Smooth muscle cell (in vitro differentiated cells): ENCODE data around the gene SLC19A1. TPM values are rescaled to one million over a fixed set of nuclear protein-coding genes. Genes with fewer than 3 reads are reported as not detected.

Experiments
- DNase-seq: peaks from one replicate; lab custom pipeline; 2025; ENCODE audit not compliant: unreplicated experiment; lab: John Stamatoyannopoulos, UW
- H2AFZ ChIP-seq: fragments of 200-600 bp; sonication (generic); 2 replicates; pipeline ENCODE4 v1.6.0; 2016; ENCODE audit warnings: antibody characterized with exemption, low read depth, mild to moderate bottlenecking
- H3F3A ChIP-seq: fragments of 200-600 bp; sonication (generic); 2 replicates; pipeline ENCODE4 v1.6.0; 2017; ENCODE audit warnings: antibody characterized with exemption, low read depth
- H3K27ac ChIP-seq: fragments of 200-600 bp; sonication (generic); 2 replicates; pipeline ENCODE4 v1.5.1; 2016; ENCODE audit warnings: low read depth, mild to moderate bottlenecking
- H3K27me3 ChIP-seq: fragments of 200-600 bp; sonication (generic); 2 replicates; pipeline ENCODE4 v1.6.1; 2016; ENCODE audit warnings: low read depth, mild to moderate bottlenecking
- H3K36me3 ChIP-seq: fragments of 200-600 bp; sonication (generic); 2 replicates; pipeline ENCODE4 v1.5.1; 2016; ENCODE audit warnings: low read depth
- H3K4me1 ChIP-seq: fragments of 200-600 bp; sonication (generic); 2 replicates; pipeline ENCODE4 v1.5.1; 2016; ENCODE audit warnings: low read depth
- H3K4me2 ChIP-seq: fragments of 200-600 bp; sonication (generic); 2 replicates; pipeline ENCODE4 v1.6.0; 2016; ENCODE audit warnings: mild to moderate bottlenecking
- H3K4me3 ChIP-seq: fragments of 200-600 bp; sonication (generic); 2 replicates; pipeline ENCODE4 v1.5.1; 2016; ENCODE audit warnings: mild to moderate bottlenecking
- H3K79me2 ChIP-seq: fragments of 200-600 bp; sonication (generic); 2 replicates; pipeline ENCODE4 v1.6.0; 2016; ENCODE audit warnings: low read depth, mild to moderate bottlenecking
- H3K9ac ChIP-seq: fragments of 200-600 bp; sonication (generic); 2 replicates; pipeline ENCODE4 v1.6.0; 2016; ENCODE audit warnings: low read depth
- H3K9me3 ChIP-seq: fragments of 200-600 bp; sonication (generic); replicated peaks from 2 replicates; pipeline ENCODE4 v1.5.1; 2016; ENCODE audit warnings: low read depth
- H4K20me1 ChIP-seq: fragments of 200-600 bp; sonication (generic); 2 replicates; pipeline ENCODE4 v1.6.0; 2016; ENCODE audit warnings: low read depth
- WGBS: methylation state at CpG from one replicate; pipeline ENCODE4 v1.1.7; 2016; ENCODE audit warnings: low lambda C conversion rate; 5-methylcytosine and 5-hydroxymethylcytosine counted together
- polyA plus RNA-seq: library from polyadenylated mRNA; unstranded; fragments of >200 nt; fragmentation: Nextera tagmentation; extraction: Ambion mirVana; gene quantifications from 2 replicates; pipeline ENCODE4 v1.2.1, GENCODE V29; 2016
- total RNA-seq: library from RNA; depleted of rRNA; stranded (reverse); fragments of >200 nt; gene quantifications from 2 replicates; pipeline ENCODE4 v1.2.3, GENCODE V29; 2014
- TF ChIP-seq, protein P1 (sequence below): fragments of 200-600 bp; sonication (generic); IDR thresholded peaks from 2 replicates; pipeline ENCODE4 v1.5.1; 2017; ENCODE audit warnings: borderline replicate concordance, mild to moderate bottlenecking, antibody characterized with exemption; ENCODE audit not compliant: insufficient read depth, poor library complexity, severe bottlenecking

SLC19A1 gene
- total RNA-seq (2.3 and 5.5 TPM in 2 replicates), polyA plus RNA-seq (15.4 and 33.2 TPM in 2 replicates)

DNA sequence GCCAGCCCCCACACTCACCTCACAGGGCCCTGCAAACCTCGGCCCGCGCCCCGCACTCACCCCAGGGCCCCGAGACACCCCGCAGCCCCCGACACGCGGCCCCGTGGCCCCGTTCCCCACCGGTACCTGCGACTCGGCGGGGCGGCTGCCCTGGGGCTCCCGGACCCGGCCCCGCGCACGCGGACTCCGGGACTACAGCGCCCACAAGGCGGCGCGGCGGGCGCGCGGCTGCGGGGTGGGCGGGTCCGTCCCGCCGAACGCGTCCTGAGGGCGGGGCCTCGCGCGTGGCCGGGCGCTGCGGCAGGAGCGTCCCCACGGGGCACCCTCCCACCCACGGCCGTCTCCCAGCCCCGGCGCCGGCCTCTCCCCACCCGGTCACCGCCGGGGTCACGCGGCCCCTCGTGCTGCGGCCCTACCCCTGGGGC lies at the start of gene SLC19A1:
SLC19A1 (minus strand) TSS at position 199 of the 425 bp plus-strand sequence. CDS start 4,481 bp downstream, outside the sequence.
- H3K9ac ChIP-seq: no peak within 1 kb of the TSS
- DNase-seq: no peak
- H3K27ac ChIP-seq: no peak within 1 kb of the TSS
- H3F3A ChIP-seq: no peaks in the 10 kb centered on the region
- H4K20me1 ChIP-seq: no peaks in the 10 kb centered on the region
- H3K36me3 ChIP-seq: no peaks in the 10 kb centered on the region
- H3K9me3 ChIP-seq: no peaks in the 10 kb centered on the region
- no peaks in the 10 kb centered on the region for H3K4me1 ChIP-seq
- peak within 1 kb of the TSS; percentile 94 for H3K4me2 ChIP-seq
- H3K27me3 ChIP-seq: no peaks in the 10 kb centered on the region
- TF ChIP-seq, protein P1, sequence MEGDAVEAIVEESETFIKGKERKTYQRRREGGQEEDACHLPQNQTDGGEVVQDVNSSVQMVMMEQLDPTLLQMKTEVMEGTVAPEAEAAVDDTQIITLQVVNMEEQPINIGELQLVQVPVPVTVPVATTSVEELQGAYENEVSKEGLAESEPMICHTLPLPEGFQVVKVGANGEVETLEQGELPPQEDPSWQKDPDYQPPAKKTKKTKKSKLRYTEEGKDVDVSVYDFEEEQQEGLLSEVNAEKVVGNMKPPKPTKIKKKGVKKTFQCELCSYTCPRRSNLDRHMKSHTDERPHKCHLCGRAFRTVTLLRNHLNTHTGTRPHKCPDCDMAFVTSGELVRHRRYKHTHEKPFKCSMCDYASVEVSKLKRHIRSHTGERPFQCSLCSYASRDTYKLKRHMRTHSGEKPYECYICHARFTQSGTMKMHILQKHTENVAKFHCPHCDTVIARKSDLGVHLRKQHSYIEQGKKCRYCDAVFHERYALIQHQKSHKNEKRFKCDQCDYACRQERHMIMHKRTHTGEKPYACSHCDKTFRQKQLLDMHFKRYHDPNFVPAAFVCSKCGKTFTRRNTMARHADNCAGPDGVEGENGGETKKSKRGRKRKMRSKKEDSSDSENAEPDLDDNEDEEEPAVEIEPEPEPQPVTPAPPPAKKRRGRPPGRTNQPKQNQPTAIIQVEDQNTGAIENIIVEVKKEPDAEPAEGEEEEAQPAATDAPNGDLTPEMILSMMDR: peak; percentile 51
- H3K4me3 ChIP-seq: peak within 1 kb of the TSS; percentile 86
- no peaks in the 10 kb centered on the region for H3K79me2 ChIP-seq
- peak within 1 kb of the TSS; percentile 86 for H2AFZ ChIP-seq
- WGBS: no CpG with 5 or more reads among the region's 59 CpGs

DNA sequence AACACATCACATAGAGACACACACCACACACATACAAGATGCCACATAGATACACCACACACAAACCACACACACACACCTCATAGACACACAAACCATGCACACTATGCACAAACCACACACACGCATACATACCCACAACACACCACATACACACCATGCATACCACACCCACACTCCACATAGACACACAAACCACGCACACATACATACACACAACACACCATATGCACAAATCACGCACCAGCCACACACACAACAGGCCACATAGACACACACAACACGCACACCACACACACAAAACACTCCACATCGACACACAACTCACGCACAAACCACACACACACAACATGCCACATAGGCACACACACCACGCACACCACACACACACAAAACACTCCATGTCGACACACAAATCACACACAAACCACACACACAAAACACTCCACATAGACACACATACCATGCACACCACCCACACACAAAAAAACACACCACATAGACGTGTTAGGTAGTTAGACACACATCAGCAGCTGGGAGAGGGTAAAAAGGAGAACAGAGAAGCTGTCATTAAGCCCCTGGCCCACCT lies 49.5 kb upstream of the SLC19A1 start:
- no peak for DNase-seq
- no peak overlapping the region for H3K4me3 ChIP-seq
- TF ChIP-seq, protein P1: no peak
- H3F3A ChIP-seq: no peaks in the 10 kb centered on the region
- no peaks in the 10 kb centered on the region for H4K20me1 ChIP-seq
- no peak overlapping the region for H2AFZ ChIP-seq
- H3K9ac ChIP-seq: no peak overlapping the region
- H3K36me3 ChIP-seq: no peaks in the 10 kb centered on the region
- H3K4me1 ChIP-seq: no peaks in the 10 kb centered on the region
- H3K27ac ChIP-seq: no peak overlapping the region
- H3K9me3 ChIP-seq: peaks cover 1% of the 10 kb centered on the region
- no peaks in the 10 kb centered on the region for H3K79me2 ChIP-seq
- H3K4me2 ChIP-seq: no peak overlapping the region
- WGBS: 93% methylated on average over 9 of the region's 9 CpGs
- no peaks in the 10 kb centered on the region for H3K27me3 ChIP-seq

- TF ChIP-seq, protein P1: no peak
- Histone ChIP-seq H2AFZ (no peak overlapping the region), H3K27me3 (no peaks in the 10 kb centered on the region), H3K4me3 (peak overlapping the region; percentile 40), H3K9ac (no peak overlapping the region), H3K4me2 (peak overlapping the region; percentile 79), H3K79me2 (no peaks in the 10 kb centered on the region), H3K27ac (no peak overlapping the region), H3K9me3 (peaks cover 7% of the 10 kb centered on the region), H4K20me1 (no peaks in the 10 kb centered on the region), H3K4me1 (no peaks in the 10 kb centered on the region), H3F3A (no peaks in the 10 kb centered on the region), H3K36me3 (no peaks in the 10 kb centered on the region)
- 41% methylated on average over 33 of the region's 53 CpGs for WGBS
- DNase-seq: peak; percentile 31
Measured at GRCh38 chr21:45590726-45591618, 48.7 kb upstream of the SLC19A1 start.
